HL-60 (cell line): ENCODE measurements around the gene GPS2.

ENCODE experiments used
- GABPA ChIP-seq: IDR thresholded peaks from 2 replicates; pipeline ENCODE4 v1.6.1; 2012; ENCODE audit warnings: low read depth
- POLR2AphosphoS5 ChIP-seq: IDR thresholded peaks from 2 replicates; pipeline ENCODE4 v1.6.1; 2012; ENCODE audit warnings: low read depth
- TF ChIP-seq, protein P1 (sequence below): IDR thresholded peaks from one replicate; pipeline ENCODE4 v1.5.1; 2011; ENCODE audit warnings: low read length, control low read depth, inconsistent platforms; ENCODE audit not compliant: insufficient read depth

DNA sequence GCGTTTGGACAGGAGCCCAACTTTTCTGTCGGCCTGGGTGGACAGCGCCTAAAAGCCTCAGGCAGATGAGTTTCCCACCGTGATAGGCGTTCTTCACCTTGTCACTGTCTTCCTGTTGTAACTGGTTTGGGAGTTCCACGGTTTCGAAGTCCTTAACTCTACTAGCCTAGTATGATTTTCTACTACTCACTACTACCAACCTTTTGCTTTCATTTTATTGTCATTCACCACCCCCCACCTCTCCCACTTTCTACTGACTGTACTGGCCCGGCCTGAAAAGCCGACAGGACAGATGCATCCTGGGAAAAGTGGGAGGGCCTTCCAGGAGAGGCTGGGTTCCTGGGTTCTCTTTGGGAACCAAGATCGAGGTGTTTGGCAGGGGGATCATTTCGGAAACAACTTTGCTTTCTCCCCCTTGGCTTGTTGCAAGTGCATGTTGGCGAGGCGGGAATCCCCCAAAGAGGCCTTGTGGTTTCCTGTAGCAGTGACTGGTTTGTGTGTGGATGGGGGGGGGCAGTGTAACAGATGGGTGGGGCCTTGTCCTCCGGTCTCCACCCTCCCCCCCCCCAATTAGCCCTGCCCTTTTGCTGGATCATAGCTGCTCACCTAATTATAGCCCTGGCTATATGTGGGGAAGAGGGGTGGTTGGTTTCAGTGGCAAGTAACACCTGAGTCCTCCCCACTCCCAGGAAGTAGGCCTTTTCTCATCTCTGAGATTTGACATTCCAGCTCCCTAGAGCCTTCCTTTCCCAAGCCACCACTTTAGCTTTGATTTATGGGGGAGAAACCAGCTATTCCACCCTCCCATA, 6.3 kb downstream of the GPS2 start:
- TF ChIP-seq, protein P1, sequence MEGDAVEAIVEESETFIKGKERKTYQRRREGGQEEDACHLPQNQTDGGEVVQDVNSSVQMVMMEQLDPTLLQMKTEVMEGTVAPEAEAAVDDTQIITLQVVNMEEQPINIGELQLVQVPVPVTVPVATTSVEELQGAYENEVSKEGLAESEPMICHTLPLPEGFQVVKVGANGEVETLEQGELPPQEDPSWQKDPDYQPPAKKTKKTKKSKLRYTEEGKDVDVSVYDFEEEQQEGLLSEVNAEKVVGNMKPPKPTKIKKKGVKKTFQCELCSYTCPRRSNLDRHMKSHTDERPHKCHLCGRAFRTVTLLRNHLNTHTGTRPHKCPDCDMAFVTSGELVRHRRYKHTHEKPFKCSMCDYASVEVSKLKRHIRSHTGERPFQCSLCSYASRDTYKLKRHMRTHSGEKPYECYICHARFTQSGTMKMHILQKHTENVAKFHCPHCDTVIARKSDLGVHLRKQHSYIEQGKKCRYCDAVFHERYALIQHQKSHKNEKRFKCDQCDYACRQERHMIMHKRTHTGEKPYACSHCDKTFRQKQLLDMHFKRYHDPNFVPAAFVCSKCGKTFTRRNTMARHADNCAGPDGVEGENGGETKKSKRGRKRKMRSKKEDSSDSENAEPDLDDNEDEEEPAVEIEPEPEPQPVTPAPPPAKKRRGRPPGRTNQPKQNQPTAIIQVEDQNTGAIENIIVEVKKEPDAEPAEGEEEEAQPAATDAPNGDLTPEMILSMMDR: no peak
- peak; percentile 47; the same call in 1 of the 2 replicates for TF ChIP-seq POLR2AphosphoS5
- no peak for TF ChIP-seq GABPA
